Right lobe of liver (tissue), 4 donors: ENCODE data around the gene NRXN3.

Experiments used
- POLR2A ChIP-seq: fragments of 450-650 bp; IDR thresholded peaks from one replicate; pipeline ENCODE4 v1.6.1; 2017; ENCODE audit warnings: antibody characterized with exemption, mild to moderate bottlenecking
- TF ChIP-seq, protein P1 (sequence below), 4 donors: fragments of 200-600 bp in 3 of 4; fragments of 450-650 bp in 1 of 4; IDR thresholded peaks; one replicate each; pipeline versions ENCODE4 v1.5.1 to v1.8.0; 2016 to 2022; ENCODE audit warnings: antibody characterized with exemption in 4 of 4, mild to moderate bottlenecking in 2 of 4
- donor health status: DM: no; HTN: no; CAD: no.
- donor health status: DM: no; HTN: no; CAD: no.
- donor health status: DM: no; HTN: yes; CAD: no.

- no peak for TF ChIP-seq POLR2A
- TF ChIP-seq, protein P1, sequence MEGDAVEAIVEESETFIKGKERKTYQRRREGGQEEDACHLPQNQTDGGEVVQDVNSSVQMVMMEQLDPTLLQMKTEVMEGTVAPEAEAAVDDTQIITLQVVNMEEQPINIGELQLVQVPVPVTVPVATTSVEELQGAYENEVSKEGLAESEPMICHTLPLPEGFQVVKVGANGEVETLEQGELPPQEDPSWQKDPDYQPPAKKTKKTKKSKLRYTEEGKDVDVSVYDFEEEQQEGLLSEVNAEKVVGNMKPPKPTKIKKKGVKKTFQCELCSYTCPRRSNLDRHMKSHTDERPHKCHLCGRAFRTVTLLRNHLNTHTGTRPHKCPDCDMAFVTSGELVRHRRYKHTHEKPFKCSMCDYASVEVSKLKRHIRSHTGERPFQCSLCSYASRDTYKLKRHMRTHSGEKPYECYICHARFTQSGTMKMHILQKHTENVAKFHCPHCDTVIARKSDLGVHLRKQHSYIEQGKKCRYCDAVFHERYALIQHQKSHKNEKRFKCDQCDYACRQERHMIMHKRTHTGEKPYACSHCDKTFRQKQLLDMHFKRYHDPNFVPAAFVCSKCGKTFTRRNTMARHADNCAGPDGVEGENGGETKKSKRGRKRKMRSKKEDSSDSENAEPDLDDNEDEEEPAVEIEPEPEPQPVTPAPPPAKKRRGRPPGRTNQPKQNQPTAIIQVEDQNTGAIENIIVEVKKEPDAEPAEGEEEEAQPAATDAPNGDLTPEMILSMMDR (IDR thresholded peaks at IDR 0.05): no peak
These were observed 995.4 kb downstream of the NRXN3 start for GRCh38 chr14:79165471-79166090.
